SH-SY5Y (cell line): ENCODE data around the gene TCP11L2.

Source experiments
- GATA2 ChIP-seq: IDR thresholded peaks from 2 replicates; pipeline ENCODE4 v1.6.1; 2011; ENCODE audit warnings: mild to moderate bottlenecking, low read depth, low read length
- GATA3 ChIP-seq: IDR thresholded peaks from 2 replicates; pipeline ENCODE4 v1.6.1; 2011; ENCODE audit warnings: low read depth, mild to moderate bottlenecking, low read length, moderate library complexity

DNA sequence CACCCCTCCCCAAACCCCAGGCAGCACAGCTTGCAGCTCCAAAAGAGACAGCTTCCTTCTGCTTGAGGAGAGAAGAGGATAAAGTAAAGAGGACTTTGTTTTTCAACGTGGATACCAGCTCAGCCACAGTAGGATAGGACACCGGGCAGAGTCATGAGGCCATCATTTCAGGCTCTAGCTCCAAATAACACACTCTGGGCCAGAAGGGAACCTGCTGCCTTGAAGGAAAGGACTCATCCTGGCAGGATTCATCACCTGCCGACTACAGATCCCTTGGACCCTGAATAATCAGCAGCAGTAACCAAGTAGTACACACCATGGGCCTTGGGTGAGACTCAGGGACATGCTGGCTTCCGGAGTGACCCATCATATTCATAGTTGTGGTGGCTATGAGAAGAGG lies 44.3 kb upstream of the TCP11L2 start:
- no peak for TF ChIP-seq GATA2
- TF ChIP-seq GATA3, result no peak
